Measurements from ENCODE around the gene CYB561.
"Not testable (repeated sequence)": the region's sequence is repeated elsewhere in the genome, so short reads cannot be mapped to it uniquely, and the experiment has no call there.

Gene CYB561

DNA sequence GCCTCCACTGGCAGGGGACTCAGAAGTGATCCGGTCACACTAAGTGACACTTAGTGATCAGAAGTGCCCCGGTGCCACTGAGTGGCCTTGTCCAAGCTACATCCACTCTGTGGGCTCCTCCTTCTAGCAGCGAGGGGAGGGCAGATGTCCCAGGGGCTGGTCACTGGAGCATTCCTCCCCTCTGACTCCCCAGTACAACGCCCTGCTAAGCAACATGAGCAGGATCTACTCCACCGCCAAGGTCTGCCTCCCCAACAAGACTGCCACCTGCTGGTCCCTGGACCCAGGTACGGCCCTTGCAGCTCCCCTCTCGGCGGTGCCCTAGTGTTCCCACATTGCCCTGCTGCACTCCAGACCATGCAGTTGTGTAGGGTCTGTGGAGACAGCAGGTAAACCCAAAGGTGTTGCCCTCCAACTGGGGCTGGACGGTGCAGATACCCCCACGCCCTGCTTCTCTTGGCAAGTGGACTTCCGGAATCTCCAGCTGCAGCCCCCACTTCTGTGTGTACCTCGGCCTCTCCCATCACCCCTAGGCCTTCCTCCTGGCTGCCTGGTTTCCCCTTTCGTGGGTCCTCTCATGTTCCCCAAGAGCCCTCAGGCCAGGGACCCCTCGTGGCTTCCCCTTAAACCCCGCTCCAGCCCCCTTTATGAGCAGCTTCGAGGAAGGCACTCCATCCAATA is 32.8 kb upstream of the CYB561 start:
- peak; percentile 78 to 80 for DNase-seq

DNA sequence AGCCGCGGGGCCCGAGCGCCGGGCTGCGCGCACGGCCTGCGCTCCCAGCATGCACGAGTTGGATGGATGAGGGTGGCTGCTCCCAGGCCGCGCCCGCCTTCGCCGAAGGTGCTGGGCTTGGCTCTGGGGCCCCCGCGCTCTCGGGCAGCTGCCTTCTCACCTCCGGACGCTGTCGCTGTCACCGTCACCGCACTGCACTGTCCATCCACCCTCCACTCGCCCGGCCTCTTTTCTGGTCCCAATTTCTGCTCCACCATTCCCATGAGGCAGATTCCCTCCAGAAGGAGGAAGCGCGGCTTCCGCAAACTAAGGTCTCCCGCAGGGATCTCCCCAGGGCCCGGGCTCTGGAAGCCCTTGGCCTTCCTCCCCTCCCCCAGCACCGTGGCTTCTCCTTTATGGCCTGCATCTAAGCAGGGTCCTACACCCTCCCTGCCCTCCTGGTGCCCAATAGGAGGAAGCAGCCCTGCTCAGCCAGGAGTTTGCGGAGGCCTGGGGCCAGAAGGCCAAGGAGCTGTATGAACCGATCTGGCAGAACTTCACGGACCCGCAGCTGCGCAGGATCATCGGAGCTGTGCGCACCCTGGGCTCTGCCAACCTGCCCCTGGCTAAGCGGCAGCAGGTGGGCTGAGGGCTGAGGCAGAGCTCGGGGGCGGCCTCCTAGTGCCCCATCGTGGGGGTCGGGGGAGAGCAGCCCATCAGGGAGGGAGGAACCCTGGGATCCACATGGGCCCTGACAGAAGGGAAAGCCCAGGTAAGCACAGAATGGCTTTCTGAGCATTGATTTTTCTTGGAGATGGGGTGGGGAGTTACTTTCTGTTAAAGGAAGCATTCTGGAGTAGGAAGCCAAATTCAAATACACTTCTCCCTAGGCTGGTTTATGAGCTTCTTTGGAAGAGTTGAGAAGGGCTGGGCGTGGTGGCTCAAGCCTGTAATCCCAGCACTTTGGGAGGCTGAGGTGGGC is 31.7 kb upstream of the CYB561 start:
- peak in 1 of 2 donors; percentile 22 for DNase-seq

DNA sequence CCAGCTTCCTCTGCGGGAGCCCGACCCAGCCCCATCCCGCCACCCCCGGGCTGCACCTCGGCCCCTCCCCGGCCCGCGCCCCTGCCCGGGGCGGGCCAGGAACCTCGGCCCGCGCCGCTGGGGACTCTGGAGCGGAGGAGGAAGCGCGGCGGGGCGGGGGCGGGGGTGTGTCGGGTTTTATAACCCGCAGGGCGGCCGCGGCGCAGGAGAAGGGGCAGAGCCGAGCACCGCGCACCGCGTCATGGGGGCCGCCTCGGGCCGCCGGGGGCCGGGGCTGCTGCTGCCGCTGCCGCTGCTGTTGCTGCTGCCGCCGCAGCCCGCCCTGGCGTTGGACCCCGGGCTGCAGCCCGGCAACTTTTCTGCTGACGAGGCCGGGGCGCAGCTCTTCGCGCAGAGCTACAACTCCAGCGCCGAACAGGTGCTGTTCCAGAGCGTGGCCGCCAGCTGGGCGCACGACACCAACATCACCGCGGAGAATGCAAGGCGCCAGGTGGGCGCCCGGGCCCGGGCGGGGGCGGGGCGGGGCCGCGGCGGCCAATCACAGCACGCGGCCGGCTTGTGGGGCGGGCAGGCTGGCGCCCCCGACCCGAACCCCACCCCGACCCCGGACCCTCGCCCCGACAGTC is 30.9 kb upstream of the CYB561 start, which contains the start of gene ACE:
Gene ACE (plus strand): TSS at position 208 of the 626 bp plus-strand sequence. CDS start 34 bp downstream, at position 242.
- peak; percentile 43 to 54 for DNase-seq

DNA sequence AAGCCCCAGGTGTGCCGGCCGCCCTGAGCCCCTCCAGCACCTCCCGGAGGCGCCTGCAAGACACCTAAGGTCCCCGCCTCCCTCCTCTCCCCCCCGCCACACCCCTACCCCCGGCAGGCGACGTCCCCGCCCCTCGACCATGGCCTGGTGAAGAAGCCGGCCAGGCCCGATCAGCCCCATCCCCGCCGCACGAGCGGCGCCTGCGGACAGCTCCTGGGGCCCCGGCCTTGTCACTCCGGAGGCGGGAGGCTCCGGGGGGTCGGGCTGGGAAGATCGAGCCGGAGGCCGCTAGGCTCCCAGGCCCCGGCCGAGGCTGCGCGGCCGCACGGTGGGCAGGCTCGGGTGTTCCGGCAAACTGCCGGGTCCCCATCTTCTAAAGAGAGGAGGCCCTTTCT is 30.4 kb upstream of the CYB561 start:
- DNase-seq: peak; percentile 23 to 26

DNA sequence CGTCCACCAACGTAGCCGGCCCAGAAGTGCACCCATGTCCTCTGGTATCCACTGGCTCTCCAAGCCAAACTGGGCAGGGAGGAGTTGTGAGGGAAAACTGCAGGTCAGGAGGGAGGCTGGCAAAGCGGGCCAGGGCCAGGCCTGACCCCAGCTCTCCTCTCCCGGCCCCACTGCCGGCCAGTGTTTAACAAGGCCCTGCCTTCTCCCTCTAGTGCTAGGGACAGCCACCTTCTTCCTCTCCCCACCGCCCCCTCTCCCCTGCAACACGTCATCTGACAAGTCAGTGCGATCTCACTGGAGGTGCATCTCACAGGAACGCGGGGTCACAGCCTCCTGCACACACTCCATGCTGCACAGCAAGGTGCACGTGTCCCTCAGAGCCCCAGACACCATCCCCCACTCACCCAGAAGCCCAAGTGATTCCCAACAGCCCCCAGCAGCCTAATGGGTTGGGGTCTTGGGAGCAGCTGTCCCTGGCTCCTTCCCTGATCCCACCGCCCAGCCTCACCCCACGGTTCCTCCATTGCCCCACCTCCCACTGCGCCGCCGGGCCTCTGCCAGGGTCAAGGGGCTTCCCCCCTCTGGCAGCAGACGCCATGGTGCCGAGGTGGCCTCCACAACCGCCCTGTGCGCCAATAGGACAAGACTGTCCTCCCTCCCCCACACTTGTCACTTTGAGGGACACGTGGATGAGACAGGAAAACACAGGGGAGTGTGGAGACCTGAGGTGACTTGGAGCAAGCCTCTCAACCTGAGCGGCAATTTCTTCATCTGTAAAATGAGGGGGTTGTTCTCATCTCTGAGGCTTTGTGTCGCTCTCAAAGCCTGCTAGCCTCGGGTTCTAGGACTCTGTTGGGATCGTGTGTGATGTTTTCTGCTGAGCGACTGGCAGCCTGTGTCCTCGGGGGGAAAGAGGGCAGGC is 29.6 kb upstream of the CYB561 start:
- no peak for DNase-seq

DNA sequence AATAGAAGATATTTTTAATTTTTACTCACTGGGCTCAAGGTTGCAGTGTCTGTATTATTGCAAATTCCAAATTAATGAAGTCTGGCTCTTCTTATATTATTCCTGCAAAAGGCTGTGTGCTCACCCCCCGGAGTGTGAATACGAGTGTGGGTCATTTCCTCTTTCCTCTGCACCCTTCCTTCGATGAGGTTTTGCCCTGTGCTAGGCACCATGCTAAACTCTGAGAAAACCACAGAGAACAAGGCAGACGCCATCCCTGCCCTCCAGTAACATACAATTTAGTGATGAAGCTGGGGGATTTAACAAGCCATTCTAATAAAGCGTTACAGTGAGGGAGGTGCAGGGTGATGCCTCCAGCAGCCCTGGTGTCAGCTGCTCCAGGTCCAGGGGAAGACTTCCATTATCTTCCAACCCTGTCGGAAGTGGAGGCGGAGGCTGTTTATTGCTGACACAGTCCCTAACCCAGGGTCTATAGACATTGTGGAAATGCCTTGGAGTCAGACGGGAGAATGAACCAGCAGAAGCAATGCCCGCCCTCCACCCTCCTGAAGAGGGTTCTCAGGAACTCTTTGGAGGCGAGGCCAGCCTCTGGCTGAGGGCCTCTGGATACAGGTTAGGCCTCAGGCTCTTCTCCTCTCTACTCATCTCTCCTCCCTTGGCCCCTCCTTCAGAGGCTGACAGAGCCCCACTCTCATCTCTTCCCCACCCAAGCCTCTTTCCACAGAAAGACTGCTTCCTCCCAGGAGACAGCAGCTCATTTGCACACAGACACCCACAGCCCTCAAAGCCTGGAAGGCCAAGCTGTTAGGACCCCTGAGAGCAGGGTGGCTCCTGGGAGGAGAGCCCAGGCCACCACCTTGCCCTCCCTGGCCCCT is 28.7 kb upstream of the CYB561 start:
- DNase-seq: no peak

DNA sequence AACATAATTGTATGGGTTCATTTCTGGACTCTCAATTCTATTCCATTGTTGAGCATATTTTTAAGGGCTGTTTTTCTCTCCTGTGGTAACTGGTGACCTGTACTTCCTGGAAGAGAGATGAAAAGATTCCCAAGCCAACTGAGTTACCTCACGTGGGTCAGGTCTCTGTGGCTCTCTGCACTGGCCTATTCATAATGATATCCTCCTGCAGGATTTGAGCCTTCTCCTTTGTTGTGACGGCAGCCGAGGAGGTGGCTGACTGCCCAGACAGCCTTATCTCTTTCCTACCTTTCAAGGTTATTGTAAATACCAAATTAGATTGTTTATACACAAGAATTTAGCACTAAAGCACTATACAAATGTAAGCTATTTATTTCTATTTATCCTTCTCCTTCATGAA is 28.1 kb upstream of the CYB561 start:
- no peak for DNase-seq

DNA sequence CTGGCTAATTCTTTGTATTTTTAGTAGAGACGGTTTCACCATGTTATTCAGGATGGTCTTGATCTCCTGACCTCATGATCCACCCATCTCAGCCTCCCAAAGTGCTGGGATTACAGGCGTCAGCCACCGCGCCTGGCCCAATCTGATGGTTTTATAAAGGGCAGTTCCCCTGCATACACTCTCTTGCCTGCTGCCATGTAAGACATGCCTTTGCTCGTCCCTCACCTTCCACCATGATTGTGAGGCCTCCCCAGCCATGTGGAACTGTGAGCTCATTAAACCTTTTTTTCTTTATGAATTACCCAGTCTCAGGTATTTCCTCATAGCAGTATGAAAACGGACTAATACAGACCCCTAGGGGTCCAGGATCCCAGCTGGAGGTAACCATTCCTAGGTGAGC is 22.0 kb upstream of the CYB561 start:
- not testable (repeated sequence) for DNase-seq

DNA sequence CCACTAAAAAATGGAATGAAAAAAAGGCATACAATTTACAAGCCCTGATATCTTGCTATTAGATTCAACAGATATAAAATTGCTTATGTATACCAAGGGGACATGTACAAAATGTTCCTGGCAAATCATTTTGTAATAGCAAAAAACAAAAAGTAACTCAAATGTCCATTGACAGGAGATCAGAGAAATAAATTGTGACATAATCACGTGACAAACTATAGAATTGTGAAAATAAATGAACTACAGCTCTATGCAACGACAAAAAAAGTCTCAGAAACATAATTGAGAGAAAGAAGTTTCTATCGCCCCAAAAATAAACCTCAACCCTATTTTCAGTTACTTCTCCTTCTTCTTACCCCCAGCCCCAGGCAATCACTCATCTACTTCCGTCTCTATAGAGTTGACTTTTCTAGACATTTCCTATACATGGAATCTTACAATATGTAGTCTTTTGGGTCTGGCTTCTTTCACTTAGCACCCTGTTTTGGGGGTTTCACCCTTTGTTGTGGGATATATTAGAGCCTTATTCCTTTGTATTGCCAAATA is 18.7 kb upstream of the CYB561 start:
- DNase-seq: no peak

DNA sequence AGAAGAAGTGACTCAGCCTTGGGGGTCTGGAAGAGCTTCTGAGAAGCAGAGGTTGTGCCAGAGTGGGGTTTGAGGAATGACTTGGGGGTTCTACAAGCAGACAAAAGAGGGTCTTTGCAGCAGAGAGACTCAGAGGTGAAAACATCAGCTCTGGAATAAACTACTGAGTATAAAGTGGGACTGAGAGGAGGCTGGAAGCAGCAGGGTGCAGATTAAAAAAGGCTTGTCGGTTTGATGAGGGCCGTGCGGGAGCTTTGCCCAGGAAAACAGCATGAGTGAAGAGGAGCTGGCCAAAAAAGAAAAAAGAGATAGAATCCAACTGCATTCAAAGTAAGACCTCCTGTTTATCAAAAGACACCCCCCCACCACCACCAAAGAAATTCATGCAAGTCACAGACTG is 17.7 kb upstream of the CYB561 start:
- DNase-seq: no peak

DNA sequence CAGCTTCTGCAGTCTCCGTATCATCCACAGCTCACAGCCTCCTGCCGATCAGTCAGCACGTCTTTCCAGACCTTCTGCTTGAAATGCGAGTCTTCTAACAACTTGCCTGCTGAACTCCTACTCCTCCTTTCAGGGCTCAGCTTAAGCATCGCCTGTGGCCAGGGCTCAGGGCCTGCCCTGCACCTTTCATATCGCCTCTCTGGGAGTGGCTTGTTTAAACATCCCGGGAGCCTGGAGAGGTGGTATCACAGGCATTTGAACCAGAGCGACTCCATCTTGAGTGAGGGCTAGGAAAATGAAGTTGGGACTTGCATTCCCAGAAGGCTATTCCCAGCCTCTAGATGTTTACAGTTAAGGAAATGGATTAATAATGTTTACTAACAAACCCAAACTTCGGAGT is 13.9 kb upstream of the CYB561 start:
- no peak for DNase-seq

DNA sequence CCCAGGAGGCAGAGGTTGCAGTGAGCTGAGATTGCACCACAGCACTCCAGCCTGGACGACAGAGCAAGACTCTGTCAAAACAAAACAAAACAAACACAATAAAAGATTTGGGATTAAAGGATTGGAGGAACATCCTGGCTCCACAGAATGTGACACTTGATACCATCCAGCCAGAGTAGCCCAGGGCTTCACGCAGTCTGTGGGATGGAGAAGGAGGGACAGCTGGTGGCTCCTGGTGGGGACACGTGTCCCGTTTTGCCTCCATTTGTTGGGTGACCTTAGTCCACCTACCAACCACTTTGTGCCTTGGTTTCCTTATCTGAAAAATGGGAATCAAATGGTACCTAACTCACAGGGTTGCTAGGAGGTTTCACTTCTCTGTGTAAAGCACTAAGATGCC is 12.4 kb upstream of the CYB561 start:
- DNase-seq: no peak

DNA sequence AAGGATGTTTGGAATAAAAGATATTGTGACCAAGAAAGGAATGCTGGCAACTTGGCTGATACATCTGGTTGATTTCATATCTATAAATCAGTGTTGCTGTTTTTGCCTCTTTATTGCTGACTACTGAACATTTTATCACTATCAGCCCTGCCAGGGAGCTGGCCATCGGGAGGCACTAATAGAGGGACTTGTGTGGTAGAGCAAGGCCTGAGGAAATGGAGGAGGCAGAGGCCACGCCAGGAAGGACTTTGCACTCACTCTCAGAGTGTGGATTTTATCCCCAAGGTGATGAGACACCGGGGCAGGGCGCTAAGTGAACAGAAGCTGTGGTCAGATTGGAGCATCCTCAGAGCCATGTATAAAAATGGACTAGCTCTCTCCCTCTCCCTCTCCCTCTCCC is 9.3 kb upstream of the CYB561 start:
- no peak for DNase-seq

DNA sequence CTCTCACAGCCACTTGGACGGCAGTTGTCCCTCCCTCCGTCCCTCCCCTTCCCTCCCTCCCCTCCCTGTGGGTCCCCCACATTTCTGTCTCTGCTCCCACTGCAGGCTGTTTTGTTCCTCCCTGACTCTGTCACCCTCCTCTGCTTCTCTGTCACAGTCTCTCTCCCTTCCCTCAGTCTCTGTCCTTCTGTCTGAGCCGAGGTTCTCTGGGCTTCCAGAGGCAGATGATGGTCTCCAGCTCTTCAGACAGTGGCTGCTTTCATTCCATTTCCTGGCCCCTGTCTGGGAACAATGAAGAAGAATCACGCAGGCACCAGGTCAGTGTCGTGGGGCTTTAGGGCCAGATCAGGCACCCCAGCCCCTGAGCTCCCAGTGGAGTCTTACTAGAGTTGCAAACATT is 8.8 kb upstream of the CYB561 start:
- DNase-seq: no peak

DNA sequence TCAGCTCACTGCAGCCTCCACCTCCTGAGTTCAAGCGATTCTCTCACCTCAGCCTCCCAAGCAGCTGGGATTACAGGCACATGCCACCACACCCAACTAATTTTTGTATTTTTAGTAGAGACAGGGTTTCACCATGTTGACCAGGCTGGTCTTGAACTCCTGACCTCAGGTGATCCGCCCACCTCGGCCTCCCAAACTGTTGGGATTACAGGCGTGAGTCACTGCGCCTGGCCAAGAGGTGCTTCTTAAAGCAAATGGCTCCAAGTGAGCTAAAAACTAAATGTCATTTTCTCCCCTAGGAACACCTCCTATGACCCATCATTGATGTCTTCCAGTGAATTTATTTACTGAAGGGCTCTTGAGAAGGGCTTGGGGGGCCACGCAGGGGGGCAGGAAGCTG is 8.3 kb upstream of the CYB561 start:
- DNase-seq: not testable (repeated sequence)

DNA sequence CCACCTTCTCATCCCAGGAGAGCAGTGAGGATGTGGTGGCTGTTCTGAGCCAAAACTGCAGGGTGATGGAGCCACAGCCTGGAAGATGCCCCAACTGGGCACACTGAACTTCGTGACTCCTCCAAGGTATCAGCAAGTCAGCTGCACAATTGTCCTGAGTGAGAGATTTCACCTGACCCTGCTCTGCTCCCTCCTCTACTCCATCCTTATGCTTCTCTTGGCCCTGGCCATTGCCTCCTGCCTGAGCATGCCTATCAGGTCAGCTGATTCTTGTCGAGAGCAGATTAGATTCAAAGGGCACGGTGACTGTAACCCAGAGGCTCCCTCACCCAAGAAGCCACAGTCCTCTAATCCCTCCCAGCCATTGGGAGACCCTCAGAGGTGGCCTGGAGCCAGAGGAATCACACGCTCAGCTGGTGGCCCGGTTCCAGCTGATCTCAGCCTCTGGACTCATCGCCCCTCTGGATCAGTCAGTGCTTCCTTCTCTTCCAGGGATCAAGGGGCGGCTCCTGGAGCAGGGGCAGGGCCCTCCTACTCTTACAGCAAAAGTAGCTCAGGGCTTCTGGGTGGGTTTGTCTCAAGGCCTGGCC is 7.0 kb upstream of the CYB561 start:
- DNase-seq: no peak

DNA sequence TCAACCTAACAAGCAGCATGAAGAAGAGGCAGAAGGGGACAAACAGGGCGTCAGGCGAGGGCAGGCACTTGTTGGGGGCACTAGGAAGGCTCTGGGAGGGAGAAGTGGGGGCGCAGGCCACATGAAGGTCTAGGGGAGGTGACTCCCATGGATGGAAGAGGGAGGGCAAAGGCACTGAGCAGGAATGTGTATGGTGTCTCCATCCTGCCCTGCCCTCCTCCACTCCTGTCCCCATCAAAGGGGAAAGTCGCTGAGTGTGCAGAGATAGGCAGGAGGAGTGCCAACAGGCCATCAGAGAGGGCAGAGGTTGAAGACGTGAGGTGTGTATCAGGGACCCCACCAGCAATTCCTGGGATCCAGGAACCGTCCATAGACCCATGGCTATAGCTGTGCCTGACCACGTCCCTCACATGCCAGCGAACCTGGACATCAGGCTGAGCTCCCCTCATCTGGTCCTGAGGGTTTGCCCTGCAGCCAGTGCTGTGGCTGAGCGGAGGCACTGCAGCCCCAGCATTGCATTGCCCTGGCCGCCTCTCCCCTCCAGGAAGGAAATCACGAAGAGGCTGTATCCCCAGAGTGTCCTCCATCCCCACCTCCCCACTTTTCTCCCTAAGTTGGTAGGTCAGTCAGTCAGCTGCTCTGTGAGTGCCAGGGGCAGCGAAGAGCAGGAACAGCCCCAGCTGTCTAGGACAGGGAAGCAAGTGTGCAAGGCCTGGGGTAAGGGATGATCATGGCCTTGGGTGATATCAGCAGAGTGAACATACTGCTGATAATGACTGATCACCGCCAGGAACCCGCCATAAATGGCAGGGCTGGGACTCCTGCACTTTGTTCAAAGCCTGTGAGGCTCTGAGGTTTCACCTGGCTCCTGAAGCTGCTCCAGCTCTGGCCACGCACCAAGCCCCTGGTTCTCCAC is 6.2 kb upstream of the CYB561 start:
- DNase-seq: no peak

DNA sequence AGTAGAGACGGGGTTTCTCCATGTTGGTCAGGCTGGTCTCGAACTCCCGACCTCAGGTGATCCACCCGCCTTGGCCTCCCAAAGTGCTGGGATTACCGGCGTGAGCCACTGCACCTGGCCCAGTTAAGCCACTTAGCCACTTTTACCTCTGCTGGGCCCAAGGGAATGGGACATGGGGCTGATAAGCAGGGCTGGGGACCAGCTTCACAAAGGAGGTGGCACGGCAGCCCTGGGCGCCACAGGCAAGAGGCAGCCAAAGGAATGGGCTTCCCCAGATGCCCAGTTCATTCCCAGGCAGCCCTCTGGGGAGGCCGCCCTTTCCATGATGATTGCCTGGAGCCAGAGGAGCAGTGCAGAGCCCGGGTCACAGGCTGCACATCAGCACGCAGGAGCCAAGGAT is 5.0 kb upstream of the CYB561 start:
- DNase-seq: no peak

DNA sequence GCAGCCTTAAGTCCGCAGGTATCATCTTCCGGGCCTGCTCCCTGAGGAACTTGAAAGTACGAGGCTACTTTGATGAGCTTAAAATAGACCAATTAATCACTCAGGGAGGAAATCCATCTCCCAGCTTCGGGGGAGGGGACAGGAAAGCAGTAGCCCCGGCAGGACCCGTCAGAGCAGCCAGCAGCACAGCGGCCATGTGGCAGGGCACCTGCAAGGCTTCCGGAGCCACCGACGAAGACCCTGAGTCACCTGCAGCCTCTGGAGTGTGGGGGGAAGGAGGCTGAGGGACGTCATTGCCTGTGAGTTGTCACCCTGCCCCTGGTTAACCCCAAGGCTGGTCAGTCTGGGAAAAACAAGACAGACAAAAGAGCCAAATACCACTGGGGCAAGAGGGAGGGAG is 4.4 kb upstream of the CYB561 start:
- DNase-seq: no peak

DNA sequence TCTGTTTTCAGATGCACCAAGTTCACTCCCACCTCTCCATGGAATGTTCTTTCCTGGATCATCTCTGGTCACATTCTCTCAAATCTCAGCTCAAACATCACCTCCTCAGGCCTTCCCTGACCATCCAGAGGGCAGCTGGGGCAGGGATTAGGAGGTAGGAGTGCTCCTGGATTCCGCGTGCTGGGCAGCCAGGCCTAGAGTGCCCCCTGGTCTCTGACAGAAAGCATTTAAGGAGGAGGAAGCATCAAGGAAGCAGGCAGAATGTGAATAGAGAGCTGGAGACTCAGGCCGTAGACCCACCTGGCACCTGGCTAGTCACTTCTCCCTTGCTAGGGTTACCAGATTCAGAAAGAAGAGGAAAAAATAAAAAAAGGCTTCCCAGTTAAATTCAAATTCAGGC is 2.5 kb upstream of the CYB561 start:
- no peak for DNase-seq

Measured in stimulated activated CD4-positive, alpha-beta T cell treated with anti-CD3 and anti-CD28 coated beads, Interleukin-2, amount 100 ng/mL, for 24 hours (primary cell).